Mucosa of rectum (tissue), 2 donors: Measurements from ENCODE around the gene TOR1AIP1.

ENCODE experiments used
- H3K27ac ChIP-seq, 2 donors: one replicate each; pipeline ENCODE4 v1.7.0; 2013; ENCODE audit warnings: inconsistent platforms in 2 of 2, low read depth in 2 of 2, low read length in 2 of 2
- H3K27me3 ChIP-seq, 2 donors: one replicate each; pipeline ENCODE4 v1.7.0; 2013; ENCODE audit warnings: low read length in 2 of 2; ENCODE audit not compliant: control insufficient read depth in 2 of 2, insufficient read depth in 2 of 2
- H3K36me3 ChIP-seq, 2 donors: one replicate each; pipeline ENCODE4 v1.7.0; 2013; ENCODE audit warnings: low read length in 2 of 2; ENCODE audit not compliant: control insufficient read depth in 2 of 2, insufficient read depth in 2 of 2
- H3K4me1 ChIP-seq, 2 donors: one replicate each; pipeline ENCODE4 v1.7.0; 2013; ENCODE audit warnings: low read length in 2 of 2, mild to moderate bottlenecking in 1 of 2; ENCODE audit not compliant: control insufficient read depth in 2 of 2, insufficient read depth in 2 of 2
- H3K4me3 ChIP-seq, 2 donors: one replicate each; pipeline ENCODE4 v1.7.0; 2013; ENCODE audit warnings: low read length in 2 of 2
- H3K9ac ChIP-seq, 2 donors: one replicate each; pipeline ENCODE4 v1.7.0; 2013; ENCODE audit warnings: low read length in 2 of 2, low read depth in 1 of 2, mild to moderate bottlenecking in 1 of 2
- H3K9me3 ChIP-seq, 2 donors: one replicate each; pipeline ENCODE4 v1.7.0; 2013; ENCODE audit warnings: low read length in 2 of 2; ENCODE audit not compliant: control insufficient read depth in 2 of 2
- donor health status: healthy.
- donor health status: Normal muscosa, but diverticular disease.

Gene TOR1AIP1

DNA sequence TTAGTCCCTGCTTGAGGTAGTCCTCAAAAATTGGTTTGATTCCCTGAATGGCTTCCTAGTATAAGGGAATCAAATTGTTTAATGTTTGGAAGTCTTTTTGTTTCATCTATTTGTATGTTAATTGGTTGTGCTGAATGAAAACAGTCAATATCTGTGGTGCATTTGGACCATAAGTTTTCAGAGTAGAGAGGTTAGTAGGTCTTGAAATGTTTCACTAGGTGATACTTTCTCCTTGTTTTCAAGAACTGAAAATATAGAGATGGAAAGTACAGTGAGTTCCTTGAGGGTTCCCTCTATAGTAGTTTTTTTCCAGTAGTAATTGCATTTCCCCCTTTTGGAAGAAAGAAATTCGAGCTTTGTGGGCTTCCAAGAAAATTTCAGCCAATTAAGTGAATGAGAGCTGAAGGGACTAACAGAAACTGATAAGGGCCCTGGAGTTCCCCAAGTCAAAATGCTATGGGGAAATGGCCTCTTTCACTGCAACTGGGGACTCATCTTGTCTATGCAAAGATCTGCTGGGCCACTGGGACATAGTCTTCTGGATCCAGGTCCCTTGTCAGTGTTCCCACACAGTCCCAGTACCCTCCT lies 53.9 kb downstream of the TOR1AIP1 start:
- H3K36me3 ChIP-seq = no peaks in the 10 kb centered on the region
- no peaks in the 10 kb centered on the region for H3K9me3 ChIP-seq
- H3K27ac ChIP-seq = no peak overlapping the region
- H3K4me3 ChIP-seq = no peak overlapping the region
- H3K27me3 ChIP-seq = no peaks in the 10 kb centered on the region
- no peak overlapping the region for H3K9ac ChIP-seq
- no peaks in the 10 kb centered on the region for H3K4me1 ChIP-seq

DNA sequence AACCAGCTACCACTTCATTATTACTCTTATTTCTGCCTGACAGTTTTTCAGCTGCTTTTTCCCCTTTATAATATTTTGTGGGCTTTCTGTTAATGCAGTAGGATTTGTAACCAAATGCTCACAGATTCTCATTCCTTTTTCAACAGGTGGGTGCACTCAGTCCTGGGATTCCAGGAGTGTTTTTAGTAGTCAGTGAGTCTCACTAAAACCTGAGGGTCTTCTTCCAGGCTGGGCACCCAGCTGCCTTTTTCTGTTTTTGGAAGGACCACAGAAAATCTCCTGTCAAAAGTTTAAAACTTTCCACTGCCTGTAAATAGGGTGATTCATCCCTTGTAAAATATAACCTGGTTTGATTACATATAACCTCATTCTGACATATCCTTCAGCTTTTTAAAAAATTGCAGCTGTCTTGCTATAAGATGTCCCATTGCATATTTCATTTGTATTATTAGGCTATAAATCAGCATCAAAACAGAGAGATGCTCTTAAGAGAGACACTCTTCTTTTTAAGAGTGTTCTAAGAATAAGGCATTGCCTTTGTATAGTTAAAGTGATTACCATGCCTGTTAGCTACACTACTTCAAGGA lies 55.7 kb downstream of the TOR1AIP1 start:
- H3K9ac ChIP-seq = no peak overlapping the region
- no peaks in the 10 kb centered on the region for H3K4me1 ChIP-seq
- H3K9me3 ChIP-seq = no peaks in the 10 kb centered on the region
- no peak overlapping the region for H3K4me3 ChIP-seq
- no peaks in the 10 kb centered on the region for H3K36me3 ChIP-seq
- H3K27me3 ChIP-seq = no peaks in the 10 kb centered on the region
- H3K27ac ChIP-seq = no peak overlapping the region

DNA sequence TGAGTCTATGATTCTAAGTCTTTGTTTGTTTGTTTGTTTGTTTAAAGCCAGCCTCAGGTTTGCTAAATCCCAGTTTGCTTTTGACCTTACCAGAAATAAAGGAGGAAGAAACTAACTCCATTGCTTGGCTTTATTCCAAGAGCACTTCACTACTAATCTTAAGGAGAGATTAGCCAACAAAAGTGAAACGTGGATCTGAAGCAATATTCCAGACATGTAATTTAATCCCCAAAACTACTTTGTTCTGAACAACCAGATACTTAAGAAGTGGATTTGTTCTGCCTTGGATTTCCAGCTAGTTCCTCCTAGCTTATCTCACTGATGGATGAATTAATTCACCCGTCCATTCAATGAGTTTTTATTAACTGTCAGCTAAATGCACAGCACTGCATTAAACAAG lies 56.7 kb downstream of the TOR1AIP1 start:
- H3K9ac ChIP-seq = no peak overlapping the region
- no peaks in the 10 kb centered on the region for H3K9me3 ChIP-seq
- H3K36me3 ChIP-seq = no peaks in the 10 kb centered on the region
- H3K27ac ChIP-seq = no peak overlapping the region
- no peaks in the 10 kb centered on the region for H3K4me1 ChIP-seq
- H3K4me3 ChIP-seq = no peak overlapping the region
- H3K27me3 ChIP-seq = no peaks in the 10 kb centered on the region

DNA sequence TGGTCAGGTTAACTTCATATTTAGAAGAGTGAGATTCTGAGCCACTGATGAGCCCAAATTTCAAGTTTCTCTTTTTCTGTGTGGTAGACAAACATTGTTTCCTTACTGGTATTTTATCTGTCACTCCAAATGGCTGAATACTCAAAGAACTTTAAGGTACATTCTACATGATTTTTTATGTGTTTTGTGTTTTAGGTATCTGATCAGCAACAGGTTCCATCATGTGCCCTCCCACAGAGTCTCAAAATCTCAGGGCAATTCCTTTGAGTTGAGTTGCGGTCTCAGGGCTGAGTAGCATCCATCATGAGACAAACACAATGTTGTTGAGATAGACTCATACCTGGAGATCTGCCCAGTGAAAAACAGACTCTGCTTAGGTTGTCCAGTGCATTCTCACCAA lies 57.9 kb downstream of the TOR1AIP1 start:
- Histone ChIP-seq H3K36me3 (no peaks in the 10 kb centered on the region), H3K9me3 (no peaks in the 10 kb centered on the region), H3K4me1 (no peaks in the 10 kb centered on the region), H3K27me3 (no peaks in the 10 kb centered on the region), H3K27ac (no peak overlapping the region), H3K4me3 (no peak overlapping the region), H3K9ac (no peak overlapping the region)

DNA sequence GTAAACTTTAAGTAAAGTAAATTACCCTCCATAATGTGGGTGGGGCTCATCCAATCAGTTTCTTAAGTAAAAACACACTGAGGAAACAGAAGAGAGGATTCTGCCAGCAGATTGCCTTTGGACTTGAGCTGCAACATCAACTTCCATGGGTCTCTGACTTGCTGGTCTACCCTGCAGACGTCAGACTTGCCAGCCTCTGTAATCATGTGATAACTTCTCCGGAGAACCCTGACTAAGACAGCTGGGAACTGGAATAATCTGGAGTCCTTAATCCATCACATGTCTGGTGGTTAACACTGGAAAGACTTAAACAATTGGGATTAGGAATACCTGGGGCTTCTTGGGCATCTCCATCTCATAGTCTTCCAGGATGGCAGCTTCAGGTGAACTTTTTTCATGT lies 59.4 kb downstream of the TOR1AIP1 start:
- Histone ChIP-seq H3K9me3 (no peaks in the 10 kb centered on the region), H3K4me3 (no peak overlapping the region), H3K36me3 (no peaks in the 10 kb centered on the region), H3K9ac (no peak overlapping the region), H3K27ac (no peak overlapping the region), H3K4me1 (no peaks in the 10 kb centered on the region), H3K27me3 (no peaks in the 10 kb centered on the region)

DNA sequence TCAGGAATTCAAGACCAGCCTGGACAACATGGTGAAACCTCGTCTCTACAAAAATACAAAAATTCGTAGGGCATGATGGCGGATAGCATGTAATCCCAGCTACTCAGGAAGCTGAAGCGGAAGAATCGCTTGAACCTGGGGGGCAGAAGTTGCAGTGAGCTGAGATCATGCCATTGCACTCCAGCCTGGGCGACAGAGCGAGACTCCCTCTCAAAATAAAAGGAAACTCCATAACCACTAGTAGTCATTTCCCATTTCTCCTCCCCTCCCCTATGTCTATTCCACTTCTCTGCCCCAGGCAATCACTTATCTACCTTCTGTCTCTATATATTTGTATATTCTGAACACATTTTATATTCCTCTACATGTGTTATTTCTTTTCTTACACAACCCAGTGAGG lies 68.6 kb downstream of the TOR1AIP1 start:
- Histone ChIP-seq H3K36me3 (no peaks in the 10 kb centered on the region), H3K27me3 (no peaks in the 10 kb centered on the region), H3K4me1 (peaks cover 5 to 10% of the 10 kb centered on the region in 2 donors), H3K4me3 (no peak overlapping the region), H3K9ac (no peak overlapping the region), H3K27ac (no peak overlapping the region), H3K9me3 (no peaks in the 10 kb centered on the region)

DNA sequence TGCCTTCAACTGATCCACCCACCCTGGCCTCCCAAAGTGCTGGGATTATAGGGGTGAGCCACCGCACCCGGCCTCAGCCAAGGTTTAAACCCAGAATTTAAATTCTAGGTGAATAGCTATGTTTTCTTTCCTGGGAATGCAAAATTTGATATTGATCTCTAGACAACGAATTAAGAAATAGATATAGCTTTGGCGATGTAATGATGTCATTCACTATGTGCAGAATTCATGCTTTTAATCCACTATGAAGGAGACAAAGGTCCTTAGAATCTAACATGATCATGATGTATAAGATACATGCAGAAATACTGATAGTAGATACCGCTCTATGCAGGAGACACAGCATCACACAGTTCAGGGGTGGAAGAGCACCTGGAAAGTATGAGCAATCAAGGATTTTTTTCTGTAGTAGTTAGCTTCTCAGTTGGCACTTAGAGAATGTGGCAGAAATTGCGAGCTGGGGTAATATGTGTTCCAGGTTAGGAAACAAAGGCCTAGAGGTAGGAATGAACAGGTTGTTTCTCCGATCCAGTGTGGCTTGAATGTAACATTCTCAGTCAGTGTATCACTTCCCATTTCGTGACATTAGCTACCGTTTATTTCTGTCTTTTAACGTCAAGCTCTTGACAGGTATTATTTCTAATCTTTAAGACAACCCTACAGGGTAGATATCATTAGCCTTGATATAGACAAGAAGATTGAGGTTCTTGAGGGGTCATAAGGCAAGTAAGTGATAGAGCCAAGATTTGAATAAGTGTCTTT lies 69.5 kb downstream of the TOR1AIP1 start:
- no peak overlapping the region for H3K4me3 ChIP-seq
- H3K9me3 ChIP-seq = no peaks in the 10 kb centered on the region
- H3K9ac ChIP-seq = peak overlapping the region in 1 of 2 donors; percentile 14
- H3K27ac ChIP-seq = peak overlapping the region in 1 of 2 donors; percentile 38
- H3K4me1 ChIP-seq = peaks cover 8 to 19% of the 10 kb centered on the region in 2 donors
- no peaks in the 10 kb centered on the region for H3K36me3 ChIP-seq
- H3K27me3 ChIP-seq = no peaks in the 10 kb centered on the region

DNA sequence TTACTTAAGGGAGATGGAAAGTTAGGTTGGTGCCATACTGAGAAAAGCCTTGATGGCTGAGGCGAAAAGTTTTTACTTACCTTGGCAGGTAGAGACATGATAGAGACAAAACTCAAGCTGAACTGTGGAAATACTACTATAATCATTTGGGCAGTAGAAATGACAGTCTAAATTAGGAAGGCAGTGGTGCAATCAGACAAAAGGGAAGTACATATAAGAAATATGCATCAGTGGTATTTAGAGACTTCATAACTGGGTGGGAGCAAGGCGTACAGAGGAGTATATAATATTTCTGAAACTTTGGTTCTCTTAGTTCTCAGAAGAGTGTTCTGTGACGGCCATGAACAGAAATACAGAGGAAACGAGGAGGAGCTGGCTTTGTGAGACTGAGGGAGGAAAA lies 70.1 kb downstream of the TOR1AIP1 start:
- peak overlapping the region in 1 of 2 donors; percentile 38 for H3K27ac ChIP-seq
- no peaks in the 10 kb centered on the region for H3K9me3 ChIP-seq
- no peaks in the 10 kb centered on the region for H3K36me3 ChIP-seq
- no peak overlapping the region for H3K4me3 ChIP-seq
- H3K27me3 ChIP-seq = no peaks in the 10 kb centered on the region
- H3K9ac ChIP-seq = no peak overlapping the region
- peaks cover 8 to 19% of the 10 kb centered on the region in 2 donors for H3K4me1 ChIP-seq

DNA sequence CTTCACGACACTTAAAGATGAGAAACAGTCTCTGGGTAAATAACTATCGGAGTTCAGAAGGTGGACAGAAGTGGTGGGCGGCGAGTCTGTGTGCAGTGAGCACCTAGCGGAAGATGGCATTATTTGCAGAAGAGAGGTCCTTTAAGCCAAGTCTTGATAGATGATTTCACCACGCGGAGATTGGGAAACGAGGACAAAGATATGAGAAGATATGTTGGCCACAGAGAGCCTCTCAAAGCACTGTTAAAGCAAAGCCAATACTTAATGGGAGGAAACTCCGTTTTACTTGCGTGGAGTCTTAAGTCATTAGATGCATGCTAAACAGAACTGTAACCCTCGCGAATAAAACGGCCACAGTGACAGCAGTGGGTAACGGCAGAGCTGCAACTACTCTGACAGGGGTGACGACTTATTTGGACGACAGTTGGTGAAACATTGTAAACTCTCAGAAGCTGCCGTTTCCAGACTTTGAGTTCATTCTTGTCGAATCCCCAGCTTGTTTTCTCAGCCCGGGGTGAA lies 71.9 kb downstream of the TOR1AIP1 start:
- Histone ChIP-seq H3K27ac (peak overlapping the region; percentile 94 to 95), H3K36me3 (no peaks in the 10 kb centered on the region), H3K9ac (peak overlapping the region; percentile 93 to 96), H3K9me3 (no peaks in the 10 kb centered on the region), H3K27me3 (no peaks in the 10 kb centered on the region), H3K4me1 (peaks cover 8 to 19% of the 10 kb centered on the region in 2 donors), H3K4me3 (peak overlapping the region; percentile 84 to 99)
